Eye (tissue), 1 donor: ENCODE data around the gene MEIS2.
A peak's percentile ranks its signal among the peaks of the same experiment; 100 is the strongest.

Experiments
- DNase-seq: peaks from one replicate; pipeline ENCODE4 v3.0.0-alpha.2; 2015

The MEIS2 gene

GRCh38 chr15:37112171-37112570 lies 11.8 kb upstream of the MEIS2 start:
- DNase-seq, result peak; percentile 37

DNA sequence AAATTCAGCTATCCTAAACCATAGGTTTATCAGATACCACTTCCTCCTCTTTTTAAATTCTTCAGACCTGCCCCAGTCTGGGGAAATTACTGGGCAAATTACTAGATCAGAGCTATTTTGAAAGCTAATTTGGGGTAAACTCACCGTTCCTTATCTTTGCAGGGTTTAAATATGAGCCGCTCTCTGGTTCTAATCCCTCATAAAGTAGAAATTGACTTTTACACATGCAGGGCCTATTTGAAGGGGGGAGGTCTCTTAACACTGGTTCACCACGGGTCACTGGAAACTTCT lies 11.0 kb upstream of the MEIS2 start:
- DNase-seq, result no peak

- DNase-seq, result peak; percentile 84
Observed at GRCh38 chr15:37109872-37110572, 9.7 kb upstream of the MEIS2 start.

- peak; percentile 82 for DNase-seq
Observed at GRCh38 chr15:37109168-37109871, 9.0 kb upstream of the MEIS2 start.

DNA sequence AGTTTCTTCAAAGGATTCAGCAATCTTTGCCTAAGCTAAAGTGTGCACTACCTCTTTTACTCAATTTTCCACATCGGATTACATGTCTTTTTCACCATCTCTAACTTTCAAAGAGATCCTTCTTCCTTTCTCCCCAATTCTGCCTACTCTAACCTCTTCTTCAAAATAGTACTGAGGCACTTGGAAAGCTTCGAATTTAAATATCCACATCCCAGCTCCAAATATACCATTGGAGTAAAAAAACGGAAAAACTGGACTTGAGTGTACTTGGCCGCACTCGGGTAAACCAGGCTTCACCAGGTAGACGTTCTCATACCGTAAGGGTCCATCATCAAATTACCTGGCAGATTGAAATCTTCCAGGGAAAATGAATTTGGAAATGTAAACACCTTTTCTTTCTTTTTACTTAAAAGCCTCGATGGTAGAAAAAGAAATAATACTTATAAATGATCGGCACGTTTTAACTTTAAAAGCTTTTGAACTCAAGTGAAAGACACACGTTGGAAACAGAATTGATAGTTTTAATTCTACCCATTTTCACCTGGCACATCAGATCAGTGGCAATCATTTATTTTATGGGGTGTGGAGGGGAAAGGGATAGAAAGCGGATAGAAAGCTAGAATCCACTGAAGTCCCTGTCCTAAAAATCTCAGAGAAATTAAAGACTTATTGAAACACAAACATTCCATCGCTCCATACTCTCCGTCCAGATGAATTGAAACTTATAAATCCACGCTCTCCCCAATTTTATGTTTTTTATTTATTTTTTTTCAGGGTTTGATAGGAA lies 8.2 kb upstream of the MEIS2 start:
- DNase-seq, result peak; percentile 72

DNA sequence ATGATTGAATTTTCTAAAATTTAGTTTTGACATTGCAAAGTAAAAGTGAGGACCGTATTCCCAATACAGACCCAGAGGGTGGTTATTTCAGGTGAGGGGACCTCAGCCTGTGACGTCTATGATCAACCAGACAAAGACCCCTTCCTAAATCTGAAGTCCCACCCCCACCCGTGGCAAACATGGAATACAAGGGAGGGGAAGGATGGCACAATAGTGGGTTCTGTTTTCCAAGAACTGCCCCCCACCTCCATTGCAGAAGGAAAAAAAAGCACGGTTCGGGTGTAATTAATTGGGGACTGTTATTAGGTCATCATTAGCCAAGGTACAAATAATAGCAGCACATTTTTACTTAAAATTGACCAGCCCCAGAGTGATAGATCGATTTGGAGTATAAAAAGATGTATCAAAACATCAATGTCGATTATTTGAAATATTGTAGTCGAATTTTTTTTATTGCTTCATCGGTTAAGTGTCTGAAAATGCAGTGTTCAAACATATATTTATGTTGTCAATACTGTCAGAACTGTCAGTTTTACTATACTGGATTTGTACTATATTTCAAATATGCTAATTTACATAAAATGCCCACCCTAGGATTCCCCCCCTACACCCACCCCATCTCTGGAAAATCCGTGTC lies 7.5 kb upstream of the MEIS2 start:
- DNase-seq, result no peak

DNA sequence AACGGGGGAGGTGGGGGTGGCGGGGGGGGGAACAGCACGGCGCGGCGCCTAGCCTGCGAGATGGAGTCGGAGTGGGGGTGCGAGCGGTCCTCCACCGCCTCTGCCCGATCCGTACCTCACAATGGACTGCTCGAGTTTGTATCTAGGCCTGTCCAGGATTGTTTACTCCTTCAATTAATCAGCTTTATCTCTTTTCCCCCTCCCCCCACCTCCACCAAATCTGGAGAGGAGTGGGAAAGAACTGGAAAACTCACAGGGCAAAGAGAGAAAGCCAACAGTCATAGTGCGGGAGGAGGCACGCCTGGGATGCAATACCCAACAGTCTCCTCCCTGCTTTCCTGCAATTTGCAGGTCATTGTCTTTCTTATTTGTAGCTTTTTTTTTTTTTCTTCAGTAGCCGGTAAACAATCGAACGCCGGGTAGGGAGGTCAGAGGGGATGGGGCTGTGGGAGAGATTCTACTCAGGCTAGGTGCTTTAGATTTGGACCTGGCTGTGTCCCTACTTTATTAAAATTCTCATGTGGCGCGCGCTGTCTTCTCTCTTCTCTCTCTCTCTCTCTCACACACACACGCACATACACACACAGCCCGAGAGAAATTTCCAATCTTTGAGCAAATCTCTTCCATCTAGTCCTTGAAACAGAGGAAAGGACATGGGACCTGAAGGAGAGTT lies 6.9 kb upstream of the MEIS2 start:
- DNase-seq, result peak; percentile 72

- DNase-seq, result peak; percentile 92
Observed at GRCh38 chr15:37106490-37107001, 6.2 kb upstream of the MEIS2 start.

GRCh38 chr15:37105889-37106288 lies 5.5 kb upstream of the MEIS2 start:
- DNase-seq, result no peak

- no peak for DNase-seq
Observed at GRCh38 chr15:37105029-37105428, 4.7 kb upstream of the MEIS2 start.

DNA sequence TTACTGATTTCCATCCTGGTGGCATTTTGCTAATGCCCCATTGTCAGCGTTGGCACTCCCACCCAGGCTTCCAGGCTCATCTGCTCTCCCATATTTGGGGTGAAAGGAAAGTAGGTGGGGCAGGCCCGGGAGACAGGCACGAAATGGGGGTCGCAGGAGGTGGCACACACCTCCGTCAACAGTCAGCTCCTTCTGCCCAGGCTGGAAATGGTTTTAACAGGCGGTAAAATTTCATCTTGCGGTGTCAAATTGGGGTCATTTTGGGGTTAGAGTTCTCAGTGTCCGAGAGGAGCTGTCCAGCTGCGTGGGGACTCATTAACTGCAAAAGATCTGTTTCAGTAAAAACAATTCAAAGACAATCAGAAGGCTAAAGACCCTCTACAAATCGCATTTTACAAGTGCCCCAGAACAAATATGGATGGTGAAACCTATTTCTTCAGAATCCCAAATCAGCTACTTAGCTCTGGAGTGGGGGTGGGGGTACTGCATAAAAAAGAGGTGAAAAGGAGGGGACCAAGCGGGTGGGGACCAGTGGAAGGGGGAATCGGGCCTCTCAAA lies 4.2 kb upstream of the MEIS2 start:
- peak; percentile 71 for DNase-seq

- DNase-seq, result peak; percentile 66
Observed at GRCh38 chr15:37103475-37104423, 3.4 kb upstream of the MEIS2 start.

- no peak for DNase-seq
Observed at GRCh38 chr15:37103163-37103435, 2.8 kb upstream of the MEIS2 start.

GRCh38 chr15:37102305-37103162 lies 2.2 kb upstream of the MEIS2 start:
- peak; percentile 78 for DNase-seq

DNA sequence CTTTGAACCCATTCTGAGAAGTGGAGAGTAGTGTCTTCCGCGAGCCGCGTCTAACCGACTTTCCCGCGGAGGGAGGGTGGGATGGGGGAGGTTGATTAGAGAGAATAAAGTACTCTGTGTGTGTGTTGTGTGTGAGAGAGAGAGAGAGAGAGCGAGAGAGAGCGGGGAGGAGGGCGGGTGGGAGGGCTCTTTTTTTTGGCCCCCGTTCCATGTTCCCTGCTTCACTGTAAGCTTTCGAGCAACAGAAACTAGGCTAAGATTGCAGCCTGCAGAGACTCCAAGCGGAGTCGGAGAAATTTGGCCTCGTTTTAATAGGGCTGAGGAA lies 1.6 kb upstream of the MEIS2 start:
- DNase-seq, result no peak

GRCh38 chr15:37100966-37101215 lies 542 bp upstream of the MEIS2 start:
- DNase-seq, result no peak

DNA sequence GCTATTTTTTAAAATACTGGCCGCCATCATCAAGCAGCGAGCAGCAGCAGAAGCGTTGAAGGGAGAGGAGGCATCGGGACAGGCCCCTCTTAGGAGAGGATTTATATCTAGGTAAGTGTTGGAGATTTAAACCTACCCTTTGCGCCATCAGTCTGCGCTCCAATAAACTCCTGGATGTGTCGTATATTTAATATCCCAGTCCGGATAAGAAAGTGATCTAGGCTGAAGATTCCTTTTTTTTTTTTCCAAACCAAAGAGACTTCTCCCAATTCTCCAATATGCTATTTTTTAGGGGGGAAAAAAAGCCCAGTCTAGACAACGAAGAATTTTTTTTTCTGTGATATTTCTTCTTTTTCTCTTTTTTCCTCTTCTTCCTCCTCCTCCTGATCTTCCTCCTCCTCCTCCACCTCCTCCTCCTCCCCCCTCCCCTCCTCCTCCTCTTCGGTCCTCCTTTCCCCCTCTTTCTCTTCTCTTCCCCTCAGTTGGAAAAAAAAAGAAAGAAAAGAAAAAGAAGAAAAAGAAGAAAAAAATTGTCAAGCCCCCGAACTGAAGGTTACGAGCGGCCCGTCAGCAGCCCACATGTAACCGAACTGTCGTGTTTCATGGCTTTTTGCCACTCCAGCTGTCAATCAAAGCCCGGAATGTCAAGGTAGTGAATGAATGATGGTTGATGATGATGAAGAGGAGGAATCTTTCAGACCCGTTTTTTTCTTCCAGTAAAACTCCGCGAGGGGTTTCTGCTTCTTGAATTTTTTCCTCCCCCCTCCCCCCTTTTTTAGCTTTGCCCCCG lies 835 bp downstream of the MEIS2 start:
- peak; percentile 82 for DNase-seq

DNA sequence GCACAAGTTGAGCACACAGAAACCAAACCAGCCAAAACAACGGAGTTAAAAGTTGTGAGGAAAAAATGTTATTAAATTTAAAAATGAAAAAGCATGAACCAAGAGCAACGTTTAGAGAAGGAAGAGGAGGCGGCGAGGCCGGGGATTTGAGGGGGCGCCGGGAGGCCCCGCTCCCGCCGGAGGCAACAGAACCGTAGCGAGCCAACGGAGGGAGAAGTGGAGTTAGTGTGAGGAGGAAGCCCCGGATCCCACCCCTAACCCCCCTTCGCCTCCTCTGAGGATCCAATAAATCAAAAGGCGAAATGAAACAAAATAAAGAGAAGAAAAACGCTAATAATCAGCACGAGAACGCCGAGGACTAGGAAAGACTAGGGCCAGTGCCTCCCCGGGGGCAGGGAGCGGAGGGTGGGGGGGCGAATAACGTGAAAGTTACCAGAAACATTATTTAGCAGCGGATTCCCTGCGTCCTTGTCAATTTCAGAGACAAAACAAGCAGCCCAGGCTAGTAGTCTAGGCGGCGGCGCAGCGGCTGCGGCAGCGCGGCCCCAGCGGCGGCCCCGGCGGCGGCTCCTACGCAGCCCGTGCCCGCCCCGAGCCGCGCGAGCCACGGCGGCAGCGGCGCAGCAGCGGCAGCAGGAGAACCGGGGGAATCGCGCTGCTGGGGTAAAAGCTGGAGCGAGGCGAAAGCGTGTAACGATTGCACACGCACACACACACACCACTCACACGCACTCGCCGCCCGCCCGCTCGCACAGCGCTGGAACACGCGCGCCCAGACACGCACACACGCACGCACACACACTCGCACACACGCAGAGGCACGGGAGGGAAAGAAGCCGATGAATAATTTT lies 1.7 kb downstream of the MEIS2 start:
- peak; percentile 83 for DNase-seq
